Effector CD8-positive, alpha-beta T cell (primary cell): ENCODE data around the gene BNC2.

ENCODE experiments used
- DNase-seq: peaks from one replicate; lab custom pipeline; 2025; lab: John Stamatoyannopoulos, UW

Gene BNC2

DNA sequence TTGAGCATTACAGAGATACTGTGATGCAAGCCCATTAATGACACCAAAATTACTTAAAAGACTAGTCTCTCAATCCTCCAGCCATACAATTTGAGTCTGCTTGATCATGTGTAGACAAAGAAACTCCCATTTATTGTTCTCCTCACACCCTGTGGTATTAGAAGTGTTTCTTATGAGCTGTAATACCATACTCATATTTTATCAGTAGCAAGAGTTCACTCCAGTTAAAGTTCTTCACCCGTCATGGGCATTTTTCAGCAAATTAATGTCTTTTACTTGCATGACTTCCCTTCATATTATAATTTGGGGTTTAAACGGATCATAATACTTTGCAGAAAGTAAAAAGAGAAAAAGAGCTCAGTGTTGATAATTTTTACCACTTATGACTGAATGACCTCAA is 242.9 kb downstream of the BNC2 start:
- no peak for DNase-seq

DNA sequence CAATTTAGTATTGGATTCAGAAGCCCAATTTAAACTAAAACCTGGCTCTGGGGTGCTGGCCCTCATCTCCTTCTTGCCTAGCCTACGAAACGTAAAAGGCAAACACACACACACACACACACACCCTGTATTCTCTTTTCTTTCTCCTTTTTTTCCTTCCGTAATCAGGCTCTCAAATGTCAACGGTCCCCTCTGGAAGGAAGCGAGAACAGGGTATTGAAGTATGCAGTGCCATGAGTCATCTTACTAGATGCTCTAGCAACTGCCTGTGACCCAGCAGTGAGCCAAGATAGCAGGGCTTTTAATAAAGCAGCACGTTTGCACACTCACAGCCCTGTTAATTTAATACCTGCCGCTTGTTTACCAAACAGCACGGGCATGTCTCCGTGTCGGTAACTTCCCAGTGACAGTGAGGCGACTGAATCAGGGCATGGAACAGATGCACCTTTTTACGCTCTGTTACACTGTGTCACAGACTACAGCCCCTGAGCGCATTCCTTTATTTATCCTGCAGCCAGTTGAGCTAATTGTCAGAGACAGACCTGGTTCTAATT is 243.8 kb downstream of the BNC2 start:
- no peak for DNase-seq

GRCh38 chr9:16625811-16626210 is 244.7 kb downstream of the BNC2 start:
- no peak for DNase-seq

- DNase-seq, result no peak
These were observed 245.3 kb downstream of the BNC2 start for GRCh38 chr9:16625161-16625631.

- no peak for DNase-seq
These were observed 245.7 kb downstream of the BNC2 start for GRCh38 chr9:16624744-16625117.

DNA sequence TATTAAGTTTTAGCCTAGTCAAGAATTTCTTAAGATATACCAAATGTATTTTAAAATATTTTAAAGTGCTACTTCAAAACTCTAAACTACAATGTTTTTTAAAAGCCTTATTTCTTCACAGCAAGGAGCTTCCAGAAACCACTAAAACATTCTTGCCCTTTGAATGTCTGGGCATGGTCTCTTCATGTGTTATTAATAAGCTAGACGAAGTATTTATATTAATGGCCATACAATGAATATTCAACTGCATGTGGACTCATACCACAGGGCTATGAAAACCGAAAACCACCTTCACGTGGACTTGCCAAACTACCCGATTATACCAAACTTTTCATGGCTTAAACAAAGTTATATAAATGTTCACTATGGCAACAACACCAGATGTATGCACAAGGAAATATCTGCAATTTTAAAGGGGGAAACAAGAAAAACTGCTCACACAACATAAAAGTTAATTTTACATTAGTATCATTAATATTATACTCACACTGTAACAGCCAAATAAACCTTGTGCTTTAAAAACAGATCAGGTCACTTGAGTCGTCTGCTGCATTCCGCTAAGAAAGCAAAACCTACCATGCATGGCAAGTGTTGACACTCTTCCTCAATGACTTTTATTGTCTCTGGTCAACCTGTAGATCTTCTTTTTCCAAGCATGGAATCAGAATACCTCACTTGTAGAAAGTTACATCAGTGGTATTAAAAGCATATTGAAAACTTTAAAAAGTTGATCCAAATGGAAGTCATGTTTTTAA is 246.3 kb downstream of the BNC2 start:
- no peak for DNase-seq

DNA sequence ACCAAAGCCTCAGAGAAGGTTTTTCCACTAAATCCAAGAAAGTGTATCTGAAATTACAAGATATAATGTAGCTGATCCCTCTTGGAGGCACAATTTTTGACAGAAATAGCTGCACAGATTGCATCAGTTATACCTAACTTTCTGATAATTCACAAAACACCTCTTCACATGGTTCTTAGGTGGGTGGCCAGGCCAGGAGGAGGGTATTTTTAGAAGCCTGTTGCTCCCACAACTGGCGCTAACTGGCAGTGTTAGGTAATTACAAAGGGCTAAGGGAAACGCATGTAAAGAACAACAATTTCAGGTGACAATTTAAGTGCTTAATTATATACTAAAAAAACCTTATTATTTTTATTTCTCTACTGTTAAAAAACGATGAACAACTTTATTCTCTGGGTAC is 247.9 kb downstream of the BNC2 start:
- DNase-seq, result no peak

- no peak for DNase-seq
These were observed 250.5 kb downstream of the BNC2 start for GRCh38 chr9:16619914-16620520.

GRCh38 chr9:16619402-16619801 is 251.1 kb downstream of the BNC2 start:
- no peak for DNase-seq

- no peak for DNase-seq
These were observed 251.9 kb downstream of the BNC2 start for GRCh38 chr9:16618524-16618923.

DNA sequence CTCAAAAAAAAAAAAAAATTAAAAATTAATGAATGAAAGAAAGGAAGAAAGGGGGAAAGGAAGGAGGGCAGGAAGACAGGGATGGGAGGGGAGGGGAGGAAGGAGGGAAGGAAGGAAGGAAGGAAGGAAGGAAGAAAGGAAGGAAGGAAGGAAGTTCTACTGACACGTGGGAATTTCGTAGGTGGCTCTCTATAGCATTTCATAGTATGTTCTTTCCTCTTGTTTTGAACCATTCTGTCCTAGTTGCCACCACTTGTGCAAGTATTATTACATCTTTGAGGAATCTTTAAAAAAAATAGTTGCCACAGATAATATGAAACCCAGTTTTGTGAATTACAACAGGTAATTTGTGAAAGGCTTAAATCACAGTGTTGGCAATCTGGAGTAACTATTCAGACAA is 253.8 kb downstream of the BNC2 start:
- no peak for DNase-seq

DNA sequence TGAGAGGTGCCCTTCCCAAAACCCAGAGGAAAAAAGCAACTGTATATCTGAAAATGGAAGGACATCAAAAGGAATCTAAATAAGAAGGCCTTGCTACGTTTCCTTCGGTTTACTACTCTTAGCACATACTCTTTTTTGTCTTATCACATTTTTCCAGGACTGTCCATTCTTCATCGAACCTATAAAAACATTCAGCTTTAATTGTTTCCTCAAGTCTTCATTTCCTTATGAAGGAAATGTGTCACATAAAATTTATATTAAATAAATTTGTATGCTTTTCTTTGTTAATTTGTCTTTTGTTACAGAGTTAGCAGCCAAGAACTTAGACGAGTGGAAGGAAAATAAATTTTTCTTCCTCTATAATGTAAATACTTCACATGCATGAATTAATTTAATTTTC is 255.0 kb downstream of the BNC2 start:
- DNase-seq, result no peak

- DNase-seq, result no peak
These were observed 256.9 kb downstream of the BNC2 start for GRCh38 chr9:16613605-16614004.

- DNase-seq, result no peak
These were observed 257.4 kb downstream of the BNC2 start for GRCh38 chr9:16613051-16613450.

GRCh38 chr9:16612627-16613026 is 257.8 kb downstream of the BNC2 start:
- no peak for DNase-seq

GRCh38 chr9:16611983-16612382 is 258.5 kb downstream of the BNC2 start:
- no peak for DNase-seq

- no peak for DNase-seq
These were observed 259.5 kb downstream of the BNC2 start for GRCh38 chr9:16611001-16611400.

- no peak for DNase-seq
These were observed 259.9 kb downstream of the BNC2 start for GRCh38 chr9:16610538-16610937.

GRCh38 chr9:16608906-16609305 is 261.6 kb downstream of the BNC2 start:
- no peak for DNase-seq

DNA sequence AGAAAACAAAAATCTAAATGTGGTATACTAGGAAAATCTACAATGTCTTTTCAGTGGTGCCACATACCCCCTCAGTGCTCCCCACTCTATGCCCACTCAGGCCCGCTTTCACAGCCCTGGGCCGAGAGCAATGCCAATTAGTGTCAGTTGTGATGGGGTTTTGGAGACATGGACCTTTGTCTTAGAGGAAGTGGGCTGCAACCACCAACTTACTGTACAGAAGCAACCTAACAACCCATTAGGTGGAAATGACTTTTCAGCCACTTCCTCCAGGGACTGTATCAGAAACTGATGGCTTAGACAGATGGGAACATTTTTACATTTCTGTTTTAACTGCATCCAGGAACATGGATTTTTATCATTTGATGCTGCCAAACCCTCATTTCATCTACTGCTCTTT is 268.0 kb downstream of the BNC2 start:
- no peak for DNase-seq

GRCh38 chr9:16601991-16602390 is 268.5 kb downstream of the BNC2 start:
- DNase-seq, result no peak

DNA sequence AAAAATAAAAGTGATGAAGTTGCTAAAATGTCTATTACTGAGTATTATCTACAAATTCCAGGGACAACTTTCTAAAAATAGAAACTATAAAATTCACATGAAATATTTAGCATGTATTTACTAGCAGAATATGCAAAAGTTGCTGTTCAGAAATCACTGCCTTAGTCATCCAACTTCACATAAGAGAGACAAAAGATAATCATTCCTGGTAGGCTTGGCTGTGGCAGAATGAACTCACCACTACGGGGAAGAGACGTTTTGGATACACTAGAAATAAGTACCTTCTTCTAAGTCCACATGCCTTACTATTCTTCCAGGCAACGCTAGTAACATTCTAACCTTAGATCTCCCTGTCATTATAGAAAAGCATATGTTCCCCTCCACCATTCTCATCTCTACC is 272.2 kb downstream of the BNC2 start:
- DNase-seq, result no peak

DNA sequence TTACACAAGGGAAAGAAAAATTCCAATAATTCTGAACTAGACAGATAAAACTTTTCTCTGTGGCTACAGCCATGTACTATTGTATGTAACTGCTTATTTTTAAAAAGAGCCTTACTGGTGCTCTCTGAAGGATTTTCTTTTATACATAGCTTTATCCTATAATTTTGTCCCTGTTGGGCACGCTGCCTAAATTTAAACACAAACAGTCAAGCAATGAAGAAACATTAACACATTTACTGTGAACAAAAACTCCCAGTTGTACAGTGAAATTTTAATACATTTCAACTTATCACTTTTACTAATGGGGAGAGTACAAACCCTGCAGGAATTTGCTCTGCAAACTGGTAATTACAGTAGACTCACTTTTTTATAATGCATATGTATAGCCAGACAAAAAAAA is 273.3 kb downstream of the BNC2 start:
- no peak for DNase-seq

GRCh38 chr9:16595227-16595626 is 275.2 kb downstream of the BNC2 start:
- no peak for DNase-seq
